Measurements from ENCODE around the gene GINS3. TPM values are rescaled to one million over a fixed set of nuclear protein-coding genes. Genes with fewer than 3 reads are reported as not detected.

Gene GINS3
- total RNA-seq, 1 experiment from 2014 or later, result 17.5 TPM

- BruUV-seq (replicated peaks), result no TSS peak
- no peaks in the 10 kb centered on the region for H3K27me3 ChIP-seq (ENCODE audit: low read length)
- H4K20me1 ChIP-seq (ENCODE audit: low read length), result no peaks in the 10 kb centered on the region
- H3K4me3 ChIP-seq (ENCODE audit: low read length), result no peak overlapping the region
- intact Hi-C loops (cut with micrococcal nuclease), result loop anchor here (5.0 kb wide), 1 partner anchor 38 kb away; no protein-coding TSS in a partner anchor
- ATAC-seq, result no peak
- no peaks in the 10 kb centered on the region for H3F3A ChIP-seq (ENCODE audit: low read length, unreplicated experiment)
- TF ChIP-seq EZH2 (IDR thresholded peaks at IDR 0.05; ENCODE audit: low read length, unreplicated experiment) (no peak), CTCF (conservative IDR thresholded peaks at IDR 0.05; ENCODE audit: low read depth, low read length) (no peak), EZH2phosphoT487 (IDR thresholded peaks at IDR 0.05; ENCODE audit: borderline replicate concordance, low read length) (no peak)
- H3K4me2 ChIP-seq (ENCODE audit: low read length), result no peak overlapping the region
- H3K9me3 ChIP-seq (ENCODE audit: low read length), result no peaks in the 10 kb centered on the region
- no peaks in the 10 kb centered on the region for H3K79me2 ChIP-seq (ENCODE audit: low read length)
- no peak for DNase-seq
- no peaks in the 10 kb centered on the region for H3K36me3 ChIP-seq (ENCODE audit: low read depth, low read length)
- ChIA-PET CTCF (no interaction called here), POLR2A (ENCODE audit: unreplicated experiment) (no interaction called here)
- H3K27ac ChIP-seq (ENCODE audit: low read length), result no peak overlapping the region
- H2AFZ ChIP-seq (ENCODE audit: low read length), result no peak overlapping the region
- no peak overlapping the region for H3K9ac ChIP-seq (ENCODE audit: low read length)
- H3K4me1 ChIP-seq (ENCODE audit: insufficient read depth, low read length), result no peaks in the 10 kb centered on the region
- no peaks in the 10 kb centered on the region for H3K9me2 ChIP-seq (replicated peaks; ENCODE audit: low read length)
These were observed 7.0 kb upstream of the GINS3 start for GRCh38 chr16:58385218-58385773.

GRCh38 chr16:58389724-58390123 lies 2.5 kb upstream of the GINS3 start:
- ATAC-seq, result no peak
- ChIA-PET CTCF (no interaction called here), POLR2A (ENCODE audit: unreplicated experiment) (no interaction called here)

More at GRCh38 chr16:58389724-58390123, 2.5 kb upstream of the GINS3 start:
- Histone ChIP-seq H3K4me2 (ENCODE audit: low read length) (no peak overlapping the region), H3K27ac (ENCODE audit: low read length) (no peak overlapping the region), H3K79me2 (ENCODE audit: low read length) (peaks cover 24% of the 10 kb centered on the region), H3K9me3 (ENCODE audit: low read length) (no peaks in the 10 kb centered on the region), H4K20me1 (ENCODE audit: low read length) (no peaks in the 10 kb centered on the region), H3K36me3 (ENCODE audit: low read depth, low read length) (no peaks in the 10 kb centered on the region), H3K9me2 (replicated peaks; ENCODE audit: low read length) (no peaks in the 10 kb centered on the region; the same call in 1 of the 2 replicates), H3K27me3 (ENCODE audit: low read length) (no peaks in the 10 kb centered on the region), H2AFZ (ENCODE audit: low read length) (no peak overlapping the region), H3K4me1 (ENCODE audit: insufficient read depth, low read length) (peaks cover 15% of the 10 kb centered on the region), H3K9ac (ENCODE audit: low read length) (no peak overlapping the region), H3F3A (ENCODE audit: low read length, unreplicated experiment) (no peaks in the 10 kb centered on the region), H3K4me3 (ENCODE audit: low read length) (no peak overlapping the region)
- no peak for TF ChIP-seq EZH2phosphoT487 (IDR thresholded peaks at IDR 0.05; ENCODE audit: borderline replicate concordance, low read length)
- TF ChIP-seq EZH2 (IDR thresholded peaks at IDR 0.05; ENCODE audit: low read length, unreplicated experiment), result no peak
- no peak for TF ChIP-seq CTCF (conservative IDR thresholded peaks at IDR 0.05; ENCODE audit: low read depth, low read length)
- no peak for DNase-seq
- intact Hi-C loops (cut with micrococcal nuclease), result loop anchor here (5.0 kb wide), 1 partner anchor 42 kb away; no protein-coding TSS in a partner anchor
- no TSS peak for BruUV-seq (replicated peaks)
